ENCODE results near the gene RIOK1.

RIOK1 gene

DNA sequence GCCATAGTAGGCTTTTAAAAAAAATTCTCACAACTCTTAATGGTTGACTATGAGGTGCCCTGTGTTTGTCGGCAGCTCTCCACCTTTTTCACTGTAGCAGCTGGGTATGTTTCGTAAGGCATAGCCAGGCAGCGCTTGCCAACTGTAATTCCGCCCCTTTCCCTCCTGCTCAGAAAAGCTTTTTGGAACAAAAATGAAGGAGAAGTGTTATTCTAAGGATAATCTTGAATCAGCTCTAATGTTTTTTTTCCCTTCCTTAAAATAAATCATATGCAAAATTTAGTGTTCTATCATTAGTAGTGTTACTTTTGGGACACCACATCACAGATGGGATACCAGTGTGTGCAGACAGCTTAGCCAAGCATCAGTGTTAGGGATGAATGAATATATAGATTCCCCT is 21.2 kb downstream of the RIOK1 start:
- DNase-seq: no peak

DNA sequence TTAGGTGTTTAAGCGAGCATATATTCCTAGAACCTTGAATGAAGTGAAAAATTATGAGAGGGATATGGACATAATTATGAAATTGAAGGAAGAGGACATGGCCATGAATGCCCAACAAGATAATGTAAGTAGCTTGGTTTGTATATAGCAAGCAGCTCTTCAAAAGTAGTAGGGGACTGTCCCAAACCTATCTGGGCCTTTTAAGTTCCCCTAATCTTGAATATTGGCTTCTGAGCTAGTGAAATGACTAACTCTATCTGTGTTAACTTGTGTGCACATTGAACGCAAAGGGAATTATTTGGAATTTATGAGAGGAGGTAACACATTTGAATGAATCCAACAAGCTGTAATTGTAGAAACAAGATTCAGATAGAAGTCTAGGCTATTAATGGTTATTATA is 21.7 kb downstream of the RIOK1 start:
- no peak for DNase-seq

DNA sequence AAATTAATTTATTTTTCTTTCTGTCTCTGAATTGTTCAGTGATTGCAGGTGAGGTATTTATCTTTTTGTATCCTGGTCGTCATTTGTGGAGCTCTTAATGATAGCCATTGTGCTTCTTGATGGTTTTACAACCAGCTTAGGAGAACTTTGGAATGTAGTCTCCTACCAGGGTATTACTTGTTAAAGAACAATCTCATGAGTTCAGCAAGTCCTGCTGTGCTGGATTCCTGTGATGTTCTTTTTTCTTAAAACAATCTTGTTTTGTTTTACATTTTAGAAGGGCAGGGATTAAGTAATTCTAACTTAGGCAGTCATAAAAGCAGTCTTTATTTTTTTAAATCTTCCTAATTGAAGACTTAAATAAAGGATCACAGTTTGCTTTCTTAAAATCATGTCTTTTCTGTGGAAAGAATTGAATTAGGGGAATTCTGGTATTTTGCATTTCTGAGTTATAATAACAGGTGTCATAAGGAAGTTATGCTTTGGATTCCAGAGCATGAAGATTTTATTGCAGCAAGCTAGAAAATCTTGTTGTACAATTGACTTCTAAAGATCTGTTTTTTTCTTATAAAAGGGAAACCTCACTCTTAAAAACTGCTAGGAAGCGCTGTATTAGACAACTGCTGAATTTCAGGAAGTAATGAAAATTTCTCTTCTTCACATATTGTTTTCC is 23.7 kb downstream of the RIOK1 start:
- DNase-seq: no peak

DNA sequence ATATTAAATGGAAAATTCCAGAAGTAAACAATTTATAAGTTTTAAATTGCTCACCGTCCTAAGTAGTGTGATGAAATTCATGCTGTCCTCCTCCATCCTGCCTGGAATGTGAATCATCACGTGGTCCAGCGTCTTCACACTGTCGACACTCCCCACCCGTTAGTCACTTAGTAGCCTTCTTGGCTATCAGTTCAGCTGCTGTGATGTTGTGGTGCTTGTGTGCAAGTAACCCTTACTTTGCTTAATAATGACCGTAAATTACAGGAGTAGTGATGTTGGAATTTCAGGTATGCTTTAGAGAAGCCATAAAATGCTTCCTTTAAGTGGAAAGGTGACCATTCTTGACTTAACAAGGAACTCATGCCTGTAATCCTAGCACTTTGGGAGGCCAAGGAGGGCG is 25.2 kb downstream of the RIOK1 start:
- DNase-seq: no peak

DNA sequence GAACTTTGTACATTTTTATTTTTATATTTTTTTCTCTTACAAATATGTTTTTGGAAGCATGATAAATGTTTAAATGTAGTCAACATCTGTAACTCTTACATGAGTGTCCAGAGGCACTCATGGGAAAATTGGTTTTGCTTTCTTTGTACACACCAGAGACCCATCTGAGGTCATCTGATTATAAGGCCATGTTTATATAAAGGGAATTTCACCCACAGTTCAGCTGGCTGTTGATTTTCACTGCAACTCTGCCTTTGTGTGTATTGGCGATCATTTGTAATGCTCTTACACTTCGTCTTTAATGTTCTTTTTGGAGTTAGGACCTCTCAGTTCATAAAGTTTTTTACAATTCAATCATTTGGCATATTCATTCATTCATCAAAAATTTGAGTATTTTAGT is 28.1 kb downstream of the RIOK1 start:
- DNase-seq: no peak

DNA sequence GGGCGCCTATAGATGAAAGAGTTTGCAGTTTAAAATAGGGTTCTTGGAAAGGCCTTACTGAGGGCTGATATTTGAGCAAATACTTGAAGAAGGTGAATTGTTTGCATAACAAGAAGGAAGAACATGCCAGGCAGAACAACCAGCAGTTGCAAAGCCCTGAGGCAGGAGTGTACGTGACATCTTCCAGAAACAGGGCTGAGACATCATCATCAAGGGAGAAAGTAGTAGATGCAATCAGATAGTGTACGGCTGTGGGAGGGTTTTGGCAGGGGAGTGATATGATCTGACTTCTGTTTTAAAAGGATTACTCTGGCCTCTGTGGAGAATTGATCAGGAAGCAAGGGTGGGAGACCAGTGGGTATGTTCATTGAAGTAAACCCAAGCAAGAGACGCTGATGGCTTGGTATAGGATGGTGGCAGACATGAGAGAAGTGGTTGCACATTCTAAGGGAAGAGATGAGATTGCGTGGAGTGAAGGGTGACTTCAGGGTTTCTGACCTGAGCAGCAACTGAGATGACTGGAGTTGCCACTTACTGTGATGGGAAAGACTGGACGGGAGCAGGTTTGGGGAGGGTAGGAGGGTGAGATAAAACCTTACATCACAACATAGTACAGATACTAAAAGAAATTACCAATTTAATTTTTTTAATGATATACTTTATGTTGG is 28.8 kb downstream of the RIOK1 start:
- no peak for DNase-seq

DNA sequence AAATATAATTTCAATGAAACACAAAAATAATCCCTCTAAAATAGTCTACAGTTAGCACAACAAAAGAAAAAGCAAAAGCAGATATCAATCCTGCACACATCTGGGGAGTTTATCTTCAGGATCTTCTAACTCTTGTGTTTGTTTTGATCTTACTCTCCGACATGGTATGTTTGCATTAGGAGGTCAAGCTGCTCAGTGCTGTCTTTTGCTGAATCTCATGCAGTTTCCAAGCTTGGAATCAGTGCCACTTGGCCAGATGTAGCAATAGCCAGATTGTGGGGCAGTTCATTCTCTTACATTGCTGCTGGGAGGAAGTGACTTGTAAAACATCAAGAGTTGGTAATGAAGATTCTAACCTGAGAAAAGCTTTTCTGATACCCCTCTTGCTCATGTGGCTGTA is 29.5 kb downstream of the RIOK1 start:
- no peak for DNase-seq

DNA sequence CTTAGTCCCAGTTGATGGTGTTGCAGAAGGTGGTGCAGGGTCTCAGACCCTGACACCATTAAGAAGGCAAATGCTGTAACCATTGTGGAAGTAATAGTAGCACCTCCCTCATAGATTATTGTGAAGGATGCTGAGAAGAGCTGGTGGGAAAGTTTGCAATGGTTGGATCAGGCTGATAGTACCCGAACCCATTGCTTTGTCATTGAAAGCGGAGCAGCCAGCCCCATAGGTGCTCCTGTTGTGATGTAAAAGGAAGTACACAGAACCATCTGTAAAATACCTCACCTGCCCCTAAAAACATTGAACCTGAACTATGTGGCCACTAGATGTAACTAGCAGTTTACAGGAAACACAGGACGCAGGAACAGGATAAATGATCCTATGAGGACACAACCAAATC is 31.5 kb downstream of the RIOK1 start:
- DNase-seq: no peak

DNA sequence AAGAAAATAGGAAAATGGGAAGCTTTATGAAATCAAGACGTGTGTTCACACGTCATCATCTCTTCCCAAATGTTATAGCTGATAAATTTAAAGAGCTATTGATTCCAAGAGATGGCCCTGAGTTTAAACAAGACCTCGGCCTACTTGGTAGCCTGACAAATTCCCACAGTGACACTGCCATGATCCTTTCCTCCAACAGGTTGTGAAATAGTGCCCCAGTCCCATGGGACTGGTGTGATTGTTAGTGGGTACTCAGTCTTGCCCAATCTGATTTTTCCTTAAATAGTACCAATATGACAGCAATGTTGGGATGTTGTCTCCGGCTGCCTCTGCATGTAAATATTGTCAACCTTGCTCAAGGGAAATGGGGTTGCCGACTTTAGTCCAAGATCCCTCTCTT is 34.5 kb downstream of the RIOK1 start:
- DNase-seq: no peak

DNA sequence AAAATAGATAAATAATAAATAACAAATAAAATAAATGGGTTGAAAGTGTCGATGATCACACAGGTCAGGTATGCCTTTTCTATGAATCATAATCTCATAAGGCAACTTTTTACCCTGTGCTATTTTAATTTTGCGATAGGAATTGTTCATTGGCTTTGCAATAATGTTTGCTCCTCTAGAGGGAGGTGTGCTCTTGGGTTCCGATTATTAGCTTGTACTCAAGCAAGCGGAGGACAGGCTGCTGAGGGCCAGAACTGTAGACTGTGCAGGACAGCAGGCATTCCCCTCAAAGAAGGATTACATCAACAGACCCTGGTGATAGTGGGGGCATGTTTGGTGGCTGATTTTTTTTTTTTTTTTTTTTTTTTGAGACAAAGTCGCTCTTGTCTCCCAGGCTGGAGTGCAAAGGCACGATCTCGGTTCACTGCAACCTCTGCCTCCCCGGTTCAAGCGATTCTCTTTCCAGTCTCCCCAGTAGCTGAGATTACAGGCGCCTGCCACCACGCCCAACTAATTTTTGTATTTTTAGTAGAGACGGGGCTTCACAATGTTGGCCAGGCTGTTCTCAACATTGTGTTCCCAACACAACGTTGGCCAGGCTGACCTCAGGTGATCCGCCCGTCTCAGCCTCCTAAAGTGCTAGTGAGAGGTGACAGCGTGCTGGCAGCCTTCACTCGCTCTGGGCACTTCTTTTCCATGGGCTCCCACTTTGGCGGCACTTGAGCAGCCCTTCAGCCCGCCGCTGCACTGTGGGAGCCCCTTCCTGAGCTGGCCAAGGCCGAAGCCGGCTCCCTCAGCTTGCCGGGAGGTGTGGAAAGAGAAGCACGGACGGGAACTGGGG is 35.6 kb downstream of the RIOK1 start:
- DNase-seq: no peak

DNA sequence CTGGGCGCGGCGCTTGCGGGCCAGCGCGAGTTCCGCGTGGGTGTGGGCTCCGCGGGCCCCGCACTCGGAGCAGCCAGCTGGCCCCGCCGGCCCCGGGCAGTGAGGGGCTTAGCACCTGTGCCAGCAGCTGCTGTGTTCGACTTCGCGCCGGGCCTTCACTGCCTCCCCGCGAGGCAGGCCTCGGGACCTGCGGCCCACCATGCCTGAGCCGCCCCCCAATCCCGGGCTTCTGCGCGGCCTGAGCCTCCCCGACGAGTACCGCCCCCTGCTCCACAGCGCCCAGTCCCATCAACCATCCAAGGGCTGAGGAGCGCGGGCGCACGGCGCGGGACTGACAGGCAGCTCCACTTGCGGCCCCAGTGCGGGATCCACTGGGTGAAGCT is 36.2 kb downstream of the RIOK1 start:
- DNase-seq: no peak

DNA sequence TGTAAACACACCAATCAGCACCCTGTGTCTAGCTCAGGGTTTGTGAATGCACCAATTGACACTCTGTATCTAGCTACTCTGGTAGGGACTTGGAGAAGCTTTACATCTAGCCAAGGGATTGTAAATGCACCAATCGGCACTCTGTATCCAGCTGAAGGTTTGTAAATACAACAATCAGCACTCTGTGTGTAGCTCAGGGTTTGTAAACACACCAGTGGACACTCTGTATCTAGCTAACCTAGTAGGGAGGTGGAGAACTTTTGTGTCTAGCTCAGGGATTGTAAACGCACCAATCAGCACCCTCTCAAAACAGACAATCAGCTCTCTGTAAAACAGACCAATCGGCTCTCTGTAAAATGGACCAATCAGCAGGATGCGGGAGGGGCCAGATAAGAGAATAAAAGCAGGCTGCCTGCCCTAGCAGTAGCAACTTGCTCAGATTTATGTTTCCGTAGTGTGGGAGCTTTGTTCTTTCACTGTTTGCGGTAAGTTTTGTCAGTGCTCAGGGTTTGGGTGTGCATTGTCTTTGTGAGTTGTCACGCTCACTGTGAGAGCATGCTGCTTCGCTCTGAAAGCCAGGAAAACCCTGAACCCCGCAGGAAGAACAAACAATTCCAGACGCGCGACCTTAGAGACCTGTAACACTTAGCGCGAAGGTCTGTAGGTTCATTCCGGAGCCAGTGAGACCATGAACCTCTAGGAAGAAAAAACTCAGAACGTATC is 37.0 kb downstream of the RIOK1 start:
- no peak for DNase-seq

DNA sequence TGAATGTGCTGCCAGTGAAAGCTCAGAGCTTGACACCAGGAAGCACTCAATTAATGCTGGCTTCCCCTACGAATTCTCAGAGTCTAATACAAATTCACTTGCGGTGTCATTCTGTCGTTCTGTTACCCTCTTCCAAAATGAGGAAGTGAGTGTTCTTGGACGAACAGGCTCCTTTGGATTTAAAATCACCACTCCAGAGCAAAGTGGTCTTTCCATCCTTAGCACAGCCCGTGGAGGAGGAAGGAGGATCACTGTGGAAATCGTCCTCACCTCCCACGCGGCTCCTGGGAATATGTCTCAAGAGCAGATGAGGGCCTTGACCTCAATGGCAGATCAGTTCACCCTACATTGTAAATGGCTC is 41.7 kb downstream of the RIOK1 start:
- DNase-seq: no peak

DNA sequence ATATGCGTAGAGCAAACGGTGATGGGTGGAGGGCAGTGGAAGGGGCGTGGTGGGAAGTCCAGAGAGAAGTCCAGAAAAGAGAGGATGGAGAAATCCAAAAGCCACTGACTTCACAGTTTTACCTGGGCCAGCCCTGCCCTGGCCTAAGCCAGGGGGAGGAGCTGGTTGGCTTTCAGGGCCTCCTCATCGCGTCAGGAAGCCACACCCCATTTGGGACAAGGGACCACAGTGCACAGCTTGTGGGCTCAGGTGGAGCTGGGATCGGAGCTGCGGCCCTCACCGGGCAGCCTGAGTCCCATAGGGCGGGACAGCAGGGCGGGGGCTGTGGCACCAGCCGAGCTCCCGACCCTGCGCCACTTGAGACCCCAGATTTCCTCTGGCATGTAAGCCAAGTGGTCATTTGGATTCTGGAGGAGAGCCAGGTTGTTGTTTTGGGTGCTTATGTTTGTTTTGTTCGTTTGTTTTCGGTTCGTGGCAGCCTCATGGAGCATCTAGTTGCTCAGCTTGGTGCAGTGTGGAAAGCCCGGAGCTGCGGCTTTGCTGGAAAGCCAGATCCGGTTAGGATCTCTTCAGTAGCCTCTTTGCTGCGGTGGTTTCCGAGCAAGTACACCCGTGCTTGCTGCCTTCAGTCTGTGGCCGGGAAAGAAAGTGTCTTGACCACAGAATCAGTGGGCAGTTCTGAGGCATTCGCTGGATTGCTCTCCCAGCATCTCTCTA is 42.2 kb downstream of the RIOK1 start:
- DNase-seq: no peak

DNA sequence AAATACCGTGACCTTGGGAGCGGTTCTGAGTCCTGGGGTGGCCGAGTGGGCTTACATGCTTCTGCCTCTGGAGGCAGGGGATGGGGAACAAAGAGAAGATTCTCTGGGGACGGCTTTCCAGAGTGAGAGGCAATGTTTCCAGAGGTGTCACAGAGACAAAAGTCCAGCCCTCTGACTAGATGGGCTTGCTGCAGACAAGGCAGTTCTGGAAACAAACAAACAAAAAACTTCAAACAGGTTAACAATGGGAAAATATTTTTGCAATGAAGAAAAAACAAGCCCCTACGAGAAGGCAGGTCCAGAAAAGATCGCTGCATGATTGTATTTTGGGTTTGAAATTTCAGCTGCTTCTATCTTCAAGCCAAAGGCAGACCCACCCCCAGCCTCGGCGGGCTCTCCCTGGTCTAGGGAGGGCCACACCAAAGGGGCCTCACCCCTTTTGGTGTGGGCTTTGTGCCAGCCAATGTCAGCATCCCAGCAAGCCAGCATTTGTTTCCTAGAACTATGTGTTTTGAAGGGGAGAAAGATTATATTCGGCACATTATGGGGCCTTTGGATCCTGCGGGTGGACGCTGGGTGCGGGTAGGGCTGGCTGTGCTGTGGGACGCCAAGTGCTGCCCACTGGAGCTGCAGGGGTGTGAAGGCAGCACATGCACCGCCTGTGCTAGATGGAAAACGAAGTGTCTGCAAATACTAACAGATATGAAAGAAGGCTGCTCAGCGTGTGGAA is 42.9 kb downstream of the RIOK1 start:
- DNase-seq: no peak

DNA sequence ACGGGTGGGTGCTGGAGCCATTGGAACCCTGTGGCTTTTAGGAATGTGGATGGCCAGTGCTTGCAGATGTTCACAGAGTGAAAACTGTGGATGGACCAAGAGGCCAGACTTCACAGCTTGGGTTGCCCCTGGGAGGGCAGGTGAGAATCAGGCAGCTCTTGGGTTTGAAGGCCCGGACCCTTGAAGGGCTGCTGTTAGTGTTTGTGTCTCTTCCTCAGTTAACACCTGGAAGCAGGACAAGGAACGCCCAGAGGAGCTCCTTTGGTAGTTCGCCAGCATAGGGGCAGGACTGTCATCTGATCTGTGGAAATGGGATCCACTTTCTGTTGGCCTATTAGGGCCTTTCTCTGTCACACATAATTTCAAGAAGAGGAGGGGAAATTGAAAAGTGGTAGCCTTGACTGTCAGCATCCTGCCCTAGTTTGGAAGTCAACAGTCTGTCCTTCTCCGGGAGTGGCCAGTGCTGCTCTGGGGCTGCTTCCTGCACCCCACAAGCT is 43.6 kb downstream of the RIOK1 start:
- DNase-seq: no peak

DNA sequence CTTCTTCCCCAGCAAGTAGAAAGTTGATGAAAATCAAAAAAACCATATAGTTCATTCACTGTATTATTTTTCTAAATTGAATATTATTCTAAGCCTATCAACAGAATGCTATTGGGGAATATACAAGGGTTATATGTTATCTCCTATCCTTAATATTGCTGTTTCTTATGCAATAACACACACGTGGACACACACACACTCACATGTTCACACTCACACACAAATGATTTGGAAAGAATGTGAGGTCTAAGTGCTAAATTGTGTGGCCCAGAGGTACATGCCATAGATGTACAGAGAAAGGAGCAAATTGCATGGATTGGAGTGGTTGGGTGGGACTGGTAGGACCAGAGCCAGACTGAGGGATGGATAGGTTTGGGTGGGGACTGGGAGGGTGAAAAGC is 45.1 kb downstream of the RIOK1 start:
- no peak for DNase-seq

DNA sequence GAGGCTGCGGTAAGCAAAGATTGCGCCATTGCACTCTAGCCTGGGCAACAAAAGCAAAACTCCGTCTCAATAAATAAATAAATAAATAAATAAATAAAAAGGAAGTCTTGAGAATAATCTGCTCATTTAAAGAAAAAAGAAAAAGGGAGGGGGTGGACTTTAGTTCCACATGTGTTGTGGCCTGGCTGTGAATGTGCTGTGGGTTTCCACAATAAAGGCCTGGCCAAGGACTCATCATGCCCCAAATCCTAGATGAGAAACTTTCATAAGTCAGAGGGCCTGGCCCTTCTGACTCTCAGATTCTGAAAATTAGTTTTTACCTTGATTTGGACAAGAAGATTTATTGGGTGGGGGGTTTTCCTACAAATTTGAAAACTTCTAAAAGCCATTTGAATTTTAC is 48.4 kb downstream of the RIOK1 start:
- no peak for DNase-seq

DNA sequence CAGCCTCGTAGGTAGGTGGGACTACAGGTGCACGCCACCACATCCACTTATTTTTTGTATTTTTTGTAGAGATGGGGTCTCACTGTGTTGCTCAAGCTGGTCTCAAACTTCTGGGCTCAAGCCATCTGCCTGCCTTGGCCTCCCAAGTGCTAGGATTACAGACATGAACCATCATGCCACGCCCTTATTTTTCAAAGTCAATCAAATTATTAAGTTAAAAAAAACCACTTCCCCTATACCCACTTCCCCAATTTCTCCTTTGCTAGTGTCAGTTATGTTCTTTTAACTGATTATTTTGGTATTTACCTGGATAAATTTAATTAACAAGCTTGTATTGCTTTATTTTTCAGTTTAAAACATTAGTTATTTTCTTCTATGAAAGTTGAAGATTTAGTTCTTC is 49.6 kb downstream of the RIOK1 start:
- DNase-seq: no peak

DNA sequence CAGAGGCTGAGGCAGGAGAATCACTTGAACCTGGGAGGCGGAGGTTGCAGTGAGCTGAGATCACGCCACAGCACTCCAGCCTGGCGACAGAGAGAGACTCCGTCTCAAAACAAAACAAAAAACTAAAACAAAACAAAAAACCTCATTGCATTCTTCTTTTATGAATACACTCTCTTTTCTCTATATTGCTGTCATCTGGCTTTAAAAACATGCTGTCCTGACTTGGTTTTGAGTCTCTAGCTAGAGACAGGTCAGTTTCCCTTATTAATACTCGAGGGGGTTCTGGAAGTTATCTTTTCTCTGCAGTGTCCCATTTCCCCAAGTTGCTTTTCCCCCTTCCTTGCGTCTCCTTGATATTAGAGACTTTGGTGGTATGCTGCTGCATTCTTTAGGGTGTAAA is 50.9 kb downstream of the RIOK1 start:
- DNase-seq: no peak

DNA sequence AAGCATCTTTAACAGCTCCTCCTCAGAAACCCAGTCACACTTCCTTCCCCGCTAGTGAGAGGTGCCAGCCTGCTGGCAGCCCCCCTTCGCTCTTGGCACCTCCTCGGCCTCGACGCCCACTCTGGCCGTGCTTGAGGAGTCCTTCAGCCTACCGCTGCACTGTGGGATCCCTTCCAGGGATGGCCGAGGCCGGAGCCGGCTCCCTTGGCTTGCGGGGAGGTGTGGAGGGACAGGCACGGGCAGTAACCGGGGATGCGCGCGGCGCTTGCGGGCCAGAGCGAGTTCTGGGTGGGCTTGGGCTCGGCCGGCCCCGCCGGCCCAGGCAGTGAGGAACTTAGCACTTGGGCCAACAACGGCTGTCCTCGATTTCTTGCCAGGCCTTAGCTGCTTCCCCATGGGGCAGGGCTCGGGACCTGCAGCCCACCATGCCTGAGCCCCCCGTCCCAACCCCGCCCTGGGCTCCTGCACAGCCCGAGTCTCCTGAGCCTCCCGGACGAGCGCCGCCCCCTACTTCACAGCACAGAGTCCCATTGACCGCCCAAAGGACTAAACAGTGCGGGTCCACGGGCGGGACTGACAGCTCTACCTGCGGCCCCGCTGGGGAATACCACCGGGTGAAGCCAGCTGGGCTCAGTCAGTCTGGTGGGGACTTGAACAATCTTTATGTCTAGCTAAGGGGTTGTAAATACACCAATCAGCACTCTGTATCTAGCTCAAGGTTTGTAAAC is 51.6 kb downstream of the RIOK1 start:
- DNase-seq: no peak
